Esophagus muscularis mucosa (tissue), 4 donors: ENCODE data around the gene C1orf174. TPM values are rescaled to one million over a fixed set of nuclear protein-coding genes. Genes with fewer than 3 reads are reported as not detected.

Source experiments
- DNase-seq: peaks from one replicate; pipeline ENCODE4 v3.0.0-alpha.2; 2017; ENCODE audit errors: extremely low spot score
- H3K27ac ChIP-seq, 4 donors: fragments of 200-600 bp; sonication (generic); replicated peaks in 1 of 4; 1 replicate in 3 of 4; 2 replicates in 1 of 4; pipeline ENCODE4 v1.5.1; 2016 to 2019; ENCODE audit warnings: mild to moderate bottlenecking in 1 of 4
- H3K27me3 ChIP-seq, 4 donors: fragments of 200-600 bp; sonication (generic); one replicate each; pipeline versions ENCODE4 v1.5.1 to v1.6.0; 2016 to 2019
- H3K36me3 ChIP-seq, 4 donors: fragments of 200-600 bp; sonication (generic); one replicate each; pipeline ENCODE4 v1.5.1; 2016 to 2019
- H3K4me1 ChIP-seq, 4 donors: fragments of 200-600 bp; sonication (generic); one replicate each; pipeline ENCODE4 v1.5.1; 2016 to 2019
- H3K4me3 ChIP-seq, 4 donors: fragments of 200-600 bp; sonication (generic); 1 replicate in 2 of 4; 2 replicates in 2 of 4; pipeline ENCODE4 v1.5.1; 2016 to 2019; ENCODE audit warnings: mild to moderate bottlenecking in 4 of 4, moderate library complexity in 1 of 4
- H3K9me3 ChIP-seq, 4 donors: fragments of 200-600 bp; sonication (generic); 1 replicate in 3 of 4; 2 replicates in 1 of 4; pipeline ENCODE4 v1.5.1; 2016 to 2019
- CTCF ChIP-seq, 3 experiments: fragments of 200-600 bp in 2 of 3; fragments of 450-650 bp in 1 of 3; sonication (generic) in 2 of 3; IDR thresholded peaks; one replicate each; pipeline ENCODE4 v1.5.1; 2017 to 2019; ENCODE audit warnings: antibody characterized with exemption in 3 of 3, mild to moderate bottlenecking in 2 of 3, moderate library complexity in 1 of 3
- EP300 ChIP-seq: sonication (generic); formaldehyde crosslinking; IDR thresholded peaks from one replicate; pipeline ENCODE4 v1.6.1; 2017; ENCODE audit warnings: antibody characterized with exemption
- POLR2A ChIP-seq: fragments of 450-650 bp; IDR thresholded peaks from one replicate; pipeline ENCODE4 v1.6.1; 2017; ENCODE audit warnings: antibody characterized with exemption, moderate library complexity, mild to moderate bottlenecking, low read depth
- POLR2AphosphoS5 ChIP-seq, 2 donors: sonication (generic); formaldehyde crosslinking; IDR thresholded peaks; one replicate each; pipeline ENCODE4 v1.6.1; 2017; ENCODE audit warnings: antibody characterized with exemption in 2 of 2
- WGBS: methylation state at CpG from one replicate; pipeline ENCODE4 v1.1.5; 2018; 5-methylcytosine and 5-hydroxymethylcytosine counted together
- intact Hi-C: fragments of 100-400 bp; cut with DNase I; formaldehyde crosslinking; loops from one replicate; pipeline ENCODE4 v1.15.1; 2023
- total RNA-seq, 4 donors: library from RNA; depleted of rRNA; stranded (reverse); fragments of >200 nt; gene quantifications; one replicate each; pipeline versions ENCODE4 v1.1.0 to v1.2.1, GENCODE V29; 2016

Gene C1orf174
- total RNA-seq, 4 donors from 2014 or later, result 25.0 to 35.1 (median 27.6) TPM

- Histone ChIP-seq H3K36me3 (no peaks in the 10 kb centered on the region), H3K9me3 (no peaks in the 10 kb centered on the region), H3K4me3 (no peak overlapping the region), H3K27ac (no peak overlapping the region), H3K4me1 (peaks cover 3 to 14% (median 10%) of the 10 kb centered on the region in 4 donors), H3K27me3 (peaks cover 0 to 32% (median 10%) of the 10 kb centered on the region in 4 donors)
- no peak for TF ChIP-seq POLR2AphosphoS5 (IDR thresholded peaks at IDR 0.05)
- TF ChIP-seq CTCF (IDR thresholded peaks at IDR 0.05), result no peak
- no peak for TF ChIP-seq POLR2A
- TF ChIP-seq EP300, result no peak
- 88% methylated on average over 16 of the region's 17 CpGs for WGBS
- no peak for DNase-seq
- intact Hi-C loops, result no loop called here
Observed at GRCh38 chr1:3908886-3909517, 8.9 kb upstream of the C1orf174 start.

- TF ChIP-seq POLR2A (no peak), POLR2AphosphoS5 (IDR thresholded peaks at IDR 0.05) (no peak), EP300 (no peak), CTCF (IDR thresholded peaks at IDR 0.05) (no peak)
- intact Hi-C loops, result no loop called here
- 82% methylated on average over 20 of the region's 22 CpGs for WGBS
Observed at GRCh38 chr1:3907621-3908165, 7.6 kb upstream of the C1orf174 start.

GRCh38 chr1:3907031-3907534 lies 7.0 kb upstream of the C1orf174 start:
- intact Hi-C loops, result no loop called here
- WGBS, result 79% methylated on average over 17 of the region's 22 CpGs
- TF ChIP-seq POLR2AphosphoS5 (IDR thresholded peaks at IDR 0.05), result no peak
- no peak for TF ChIP-seq CTCF (IDR thresholded peaks at IDR 0.05)
- TF ChIP-seq POLR2A, result no peak
- no peak for TF ChIP-seq EP300

More at GRCh38 chr1:3907621-3908165, 7.6 kb upstream of the C1orf174 start:
- no peak overlapping the region for H3K27ac ChIP-seq
- H3K4me1 ChIP-seq, result peaks cover 3 to 14% (median 10%) of the 10 kb centered on the region in 4 donors
- no peaks in the 10 kb centered on the region for H3K9me3 ChIP-seq
- H3K36me3 ChIP-seq, result no peaks in the 10 kb centered on the region
- H3K27me3 ChIP-seq, result peaks cover 0 to 27% (median 10%) of the 10 kb centered on the region in 4 donors
- no peak for DNase-seq
- H3K4me3 ChIP-seq, result no peak overlapping the region

DNA sequence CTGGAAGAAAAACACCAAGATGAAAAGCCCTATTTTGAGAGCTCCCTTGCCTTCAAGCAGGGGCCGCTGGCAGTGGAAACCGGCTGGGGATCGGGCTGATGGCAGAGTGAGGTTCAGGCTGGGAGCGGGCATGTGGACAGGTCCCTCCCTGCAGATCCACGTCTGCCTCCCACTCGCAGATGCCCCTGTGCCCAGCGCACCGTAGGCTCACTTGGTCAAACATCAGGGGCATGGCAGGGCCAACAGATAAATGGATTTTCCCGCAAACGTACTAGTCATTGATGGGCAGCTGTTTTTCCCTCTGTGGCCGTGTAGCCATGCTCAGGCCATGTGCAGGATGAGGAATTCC lies 6.6 kb upstream of the C1orf174 start:
- no peaks in the 10 kb centered on the region for H3K36me3 ChIP-seq
- 91% methylated on average over 11 of the region's 11 CpGs for WGBS
- DNase-seq, result no peak
- TF ChIP-seq POLR2A, result no peak
- no peak for TF ChIP-seq POLR2AphosphoS5 (IDR thresholded peaks at IDR 0.05)
- TF ChIP-seq EP300, result no peak
- TF ChIP-seq CTCF (IDR thresholded peaks at IDR 0.05), result no peak
- H3K9me3 ChIP-seq, result no peaks in the 10 kb centered on the region
- H3K27me3 ChIP-seq, result peaks cover 0 to 17% (median 10%) of the 10 kb centered on the region in 4 donors
- H3K4me3 ChIP-seq, result no peak overlapping the region
- H3K4me1 ChIP-seq, result peaks cover 3 to 14% (median 11%) of the 10 kb centered on the region in 4 donors
- no peak overlapping the region for H3K27ac ChIP-seq
- intact Hi-C loops, result no loop called here

More at GRCh38 chr1:3907031-3907534, 7.0 kb upstream of the C1orf174 start:
- peaks cover 0 to 21% (median 10%) of the 10 kb centered on the region in 4 donors for H3K27me3 ChIP-seq
- H3K4me1 ChIP-seq, result peaks cover 3 to 14% (median 10%) of the 10 kb centered on the region in 4 donors
- no peaks in the 10 kb centered on the region for H3K9me3 ChIP-seq
- no peaks in the 10 kb centered on the region for H3K36me3 ChIP-seq
- H3K4me3 ChIP-seq, result no peak overlapping the region
- DNase-seq, result no peak
- H3K27ac ChIP-seq, result no peak overlapping the region
